SU-DHL-6 (cell line): ENCODE measurements around the gene DDX52.
"Not testable (repeated sequence)": the region's sequence is repeated elsewhere in the genome, so short reads cannot be mapped to it uniquely, and the experiment has no call there.

ENCODE experiments used
- H2AFZ ChIP-seq: fragments of 200-600 bp; sonication (generic); 2 replicates; pipeline ENCODE4 v1.6.1; 2014; ENCODE audit warnings: low read depth, mild to moderate bottlenecking, moderate library complexity, mixed read lengths, antibody characterized with exemption, low read length; ENCODE audit not compliant: severe bottlenecking
- H3F3A ChIP-seq: fragments of 200-600 bp; shearing (Covaris generic); 2 replicates; pipeline ENCODE4 v1.6.0; 2016; ENCODE audit warnings: antibody characterized with exemption, mild to moderate bottlenecking; ENCODE audit not compliant: insufficient read depth
- H3K27ac ChIP-seq: fragments of 200-600 bp; sonication (generic); 2 replicates; pipeline ENCODE4 v1.5.1; 2016; ENCODE audit warnings: low read depth, mild to moderate bottlenecking, low read length, moderate library complexity, mixed read lengths
- H3K27me3 ChIP-seq: fragments of 200-600 bp; sonication (generic), shearing (Covaris generic); 2 replicates; pipeline ENCODE4 v1.6.0; 2014; ENCODE audit warnings: mild to moderate bottlenecking, low read length
- H3K36me3 ChIP-seq: fragments of 200-600 bp; sonication (generic); 2 replicates; pipeline ENCODE4 v1.6.1; 2014; ENCODE audit warnings: mild to moderate bottlenecking, low read length, mixed read lengths
- H3K4me2 ChIP-seq: fragments of 300-600, 200-600 bp; shearing (Covaris generic), sonication (generic); 2 replicates; pipeline ENCODE4 v1.6.0; 2014; ENCODE audit warnings: low read length, low read depth, mild to moderate bottlenecking; ENCODE audit not compliant: poor library complexity, severe bottlenecking
- H3K4me3 ChIP-seq: fragments of 200-600 bp; sonication (generic); 2 replicates; pipeline ENCODE4 v1.5.1; 2014; ENCODE audit warnings: antibody characterized with exemption, low read length, mild to moderate bottlenecking, mixed read lengths; ENCODE audit not compliant: insufficient read depth, poor library complexity, severe bottlenecking
- H3K79me2 ChIP-seq: fragments of 200-600 bp; sonication (generic); 2 replicates; pipeline ENCODE4 v1.6.1; 2014; ENCODE audit warnings: mild to moderate bottlenecking, low read length, moderate library complexity; ENCODE audit not compliant: insufficient read depth
- H3K9ac ChIP-seq: fragments of 200-600 bp; sonication (generic); 2 replicates; pipeline ENCODE4 v1.7.0; 2014; ENCODE audit warnings: mild to moderate bottlenecking, low read length
- H3K9me2 ChIP-seq: fragments of 200-600 bp; sonication (generic); replicated peaks from 2 replicates; pipeline ENCODE4 v1.6.1; 2014; ENCODE audit warnings: low read length; ENCODE audit not compliant: insufficient read depth
- H3K9me3 ChIP-seq: fragments of 200-600 bp; sonication (generic); 2 replicates; pipeline ENCODE4 v1.6.1; 2014; ENCODE audit warnings: low read length, mixed read lengths; ENCODE audit not compliant: insufficient read depth
- H4K20me1 ChIP-seq: fragments of 200-600 bp; sonication (generic); 2 replicates; pipeline ENCODE4 v1.6.1; 2014; ENCODE audit warnings: low read depth, mild to moderate bottlenecking, antibody characterized with exemption, low read length, moderate library complexity, mixed read lengths
- EZH2phosphoT487 ChIP-seq: fragments of 200-600 bp; sonication (generic), shearing (Covaris generic); conservative IDR thresholded peaks from 2 replicates; pipeline ENCODE4 v1.6.1; 2018; ENCODE audit warnings: mild to moderate bottlenecking, antibody characterized with exemption, low read length, moderate library complexity, mixed read lengths
- TF ChIP-seq, protein P1 (sequence below): fragments of 200-600 bp; sonication (generic); IDR thresholded peaks from one replicate; pipeline ENCODE4 v1.5.1; 2017; ENCODE audit warnings: antibody characterized with exemption, mild to moderate bottlenecking, low read length, moderate library complexity; ENCODE audit not compliant: insufficient read depth, poor library complexity, severe bottlenecking

The DDX52 gene

DNA sequence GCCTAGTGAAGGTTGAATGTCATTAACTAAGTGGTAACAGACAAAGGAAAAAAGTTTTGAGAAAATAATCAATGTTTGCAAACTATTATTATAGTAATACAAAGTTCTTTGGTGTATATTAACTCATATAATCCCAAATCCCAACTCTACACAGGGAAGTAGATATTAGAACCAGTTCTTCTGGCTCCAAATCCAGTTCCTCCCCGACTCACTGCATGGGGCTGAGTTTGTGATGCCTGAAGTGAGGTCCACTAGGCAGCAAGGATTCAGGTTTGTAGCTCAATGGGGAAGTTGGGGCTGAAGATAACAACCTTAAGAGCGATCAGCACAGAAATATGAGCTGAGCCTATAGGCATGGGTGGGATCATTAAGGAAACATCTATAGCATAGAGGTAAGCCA is 28.4 kb downstream of the DDX52 start:
- H3K9ac ChIP-seq, result no peak overlapping the region
- H3K27ac ChIP-seq, result no peak overlapping the region
- no peaks in the 10 kb centered on the region for H4K20me1 ChIP-seq
- H3K27me3 ChIP-seq, result no peaks in the 10 kb centered on the region
- peaks cover 19% of the 10 kb centered on the region for H3F3A ChIP-seq
- no peak overlapping the region for H2AFZ ChIP-seq
- H3K36me3 ChIP-seq, result peaks cover 14% of the 10 kb centered on the region
- no peak for TF ChIP-seq EZH2phosphoT487
- TF ChIP-seq, protein P1, sequence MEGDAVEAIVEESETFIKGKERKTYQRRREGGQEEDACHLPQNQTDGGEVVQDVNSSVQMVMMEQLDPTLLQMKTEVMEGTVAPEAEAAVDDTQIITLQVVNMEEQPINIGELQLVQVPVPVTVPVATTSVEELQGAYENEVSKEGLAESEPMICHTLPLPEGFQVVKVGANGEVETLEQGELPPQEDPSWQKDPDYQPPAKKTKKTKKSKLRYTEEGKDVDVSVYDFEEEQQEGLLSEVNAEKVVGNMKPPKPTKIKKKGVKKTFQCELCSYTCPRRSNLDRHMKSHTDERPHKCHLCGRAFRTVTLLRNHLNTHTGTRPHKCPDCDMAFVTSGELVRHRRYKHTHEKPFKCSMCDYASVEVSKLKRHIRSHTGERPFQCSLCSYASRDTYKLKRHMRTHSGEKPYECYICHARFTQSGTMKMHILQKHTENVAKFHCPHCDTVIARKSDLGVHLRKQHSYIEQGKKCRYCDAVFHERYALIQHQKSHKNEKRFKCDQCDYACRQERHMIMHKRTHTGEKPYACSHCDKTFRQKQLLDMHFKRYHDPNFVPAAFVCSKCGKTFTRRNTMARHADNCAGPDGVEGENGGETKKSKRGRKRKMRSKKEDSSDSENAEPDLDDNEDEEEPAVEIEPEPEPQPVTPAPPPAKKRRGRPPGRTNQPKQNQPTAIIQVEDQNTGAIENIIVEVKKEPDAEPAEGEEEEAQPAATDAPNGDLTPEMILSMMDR, result no peak
- H3K9me3 ChIP-seq, result no peaks in the 10 kb centered on the region
- H3K79me2 ChIP-seq, result no peaks in the 10 kb centered on the region
- no peak overlapping the region for H3K4me3 ChIP-seq
- H3K9me2 ChIP-seq, result no peaks in the 10 kb centered on the region
- no peak overlapping the region for H3K4me2 ChIP-seq

DNA sequence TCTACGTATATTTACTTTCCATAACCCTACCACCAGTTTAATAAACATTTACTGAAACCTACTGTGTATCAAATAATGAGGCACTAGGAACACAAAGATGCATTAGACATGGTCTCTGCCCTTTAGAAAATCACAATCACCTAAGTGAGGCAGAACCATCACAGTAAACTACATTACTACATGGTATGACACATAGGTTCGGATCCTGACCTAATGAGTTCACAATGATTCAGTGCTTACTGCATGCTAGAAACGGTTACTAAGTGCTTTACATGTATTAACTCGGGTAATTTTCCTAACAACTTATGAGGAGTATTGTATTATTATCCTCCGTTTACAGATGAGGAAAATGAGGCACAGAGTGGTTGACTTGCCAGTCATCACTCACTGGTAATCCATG is 28.9 kb downstream of the DDX52 start:
- H3K9me3 ChIP-seq, result no peaks in the 10 kb centered on the region
- H2AFZ ChIP-seq, result no peak overlapping the region
- no peaks in the 10 kb centered on the region for H3K79me2 ChIP-seq
- no peak overlapping the region for H3K4me3 ChIP-seq
- H3K27ac ChIP-seq, result no peak overlapping the region
- H3F3A ChIP-seq, result peaks cover 19% of the 10 kb centered on the region
- H3K4me2 ChIP-seq, result no peak overlapping the region
- TF ChIP-seq, protein P1, result no peak
- no peak for TF ChIP-seq EZH2phosphoT487
- H3K9me2 ChIP-seq, result no peaks in the 10 kb centered on the region
- no peaks in the 10 kb centered on the region for H4K20me1 ChIP-seq
- H3K9ac ChIP-seq, result no peak overlapping the region
- H3K27me3 ChIP-seq, result no peaks in the 10 kb centered on the region
- peaks cover 13% of the 10 kb centered on the region for H3K36me3 ChIP-seq

DNA sequence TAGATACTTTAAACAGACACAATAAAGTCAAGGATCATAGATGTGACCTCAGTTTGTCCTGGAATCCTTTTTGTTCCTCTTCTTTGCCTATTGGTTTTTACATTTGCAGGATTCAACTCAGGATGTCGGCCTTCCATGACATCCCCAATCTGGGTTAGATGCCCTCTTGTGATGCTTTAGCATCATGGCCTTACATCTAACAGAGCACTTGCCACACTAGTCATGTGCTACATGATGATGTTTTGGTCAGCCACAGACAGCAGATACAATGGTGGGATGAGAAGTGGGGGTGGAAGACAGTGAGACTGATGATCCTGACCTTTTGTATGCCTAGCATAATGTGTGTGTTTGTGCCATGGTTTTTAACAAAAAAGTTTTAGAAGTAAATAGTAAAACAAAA is 32.3 kb downstream of the DDX52 start:
- H3K9me3 ChIP-seq, result no peaks in the 10 kb centered on the region
- no peaks in the 10 kb centered on the region for H4K20me1 ChIP-seq
- H3K27ac ChIP-seq, result peak overlapping the region; percentile 8; the same call in 1 of the 2 replicates
- no peak overlapping the region for H2AFZ ChIP-seq
- peaks cover 6% of the 10 kb centered on the region; the same call in 1 of the 2 replicates for H3K36me3 ChIP-seq
- H3K27me3 ChIP-seq, result no peaks in the 10 kb centered on the region
- H3K9ac ChIP-seq, result no peak overlapping the region
- H3K79me2 ChIP-seq, result peaks cover 25% of the 10 kb centered on the region
- H3F3A ChIP-seq, result peaks cover 47% of the 10 kb centered on the region
- no peak overlapping the region for H3K4me2 ChIP-seq
- H3K4me3 ChIP-seq, result no peak overlapping the region
- H3K9me2 ChIP-seq, result no peaks in the 10 kb centered on the region
- TF ChIP-seq EZH2phosphoT487, result no peak
- TF ChIP-seq, protein P1, result no peak

DNA sequence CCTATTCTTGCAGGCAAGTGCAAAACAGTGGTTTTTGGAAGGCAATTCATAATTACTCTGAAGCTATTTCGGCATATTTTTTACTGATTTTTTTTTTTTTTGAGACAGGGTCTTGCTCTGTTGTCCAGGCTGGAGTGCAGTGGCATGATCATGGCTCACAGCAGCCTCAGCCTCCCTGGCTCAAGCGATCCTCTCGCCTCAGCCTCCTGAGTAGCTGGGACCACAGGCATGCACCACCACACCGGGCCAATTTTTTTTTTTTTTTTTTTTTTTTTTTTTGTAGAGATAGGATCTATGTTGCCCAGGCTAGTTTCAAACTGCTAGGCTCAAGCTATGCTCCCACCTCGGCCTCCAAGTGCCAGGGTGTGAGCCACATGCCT is 33.2 kb downstream of the DDX52 start:
- not testable (repeated sequence) for H3K9me2 ChIP-seq, H3K9me3 ChIP-seq, H3K27me3 ChIP-seq, H4K20me1 ChIP-seq
- H3K4me3 ChIP-seq, result peak overlapping the region; percentile 58
- peaks cover 34% of the 10 kb centered on the region for H3K79me2 ChIP-seq
- H3K4me2 ChIP-seq, result peak overlapping the region; percentile 75
- peak overlapping the region; percentile 75 for H2AFZ ChIP-seq
- peak overlapping the region; percentile 98 for H3K9ac ChIP-seq
- H3K36me3 ChIP-seq, result peaks cover 15% of the 10 kb centered on the region; the same call in 1 of the 2 replicates
- H3F3A ChIP-seq, result peaks cover 47% of the 10 kb centered on the region
- H3K27ac ChIP-seq, result peak overlapping the region; percentile 77
